Diencephalon (tissue), 1 donor: Measurements from ENCODE around the gene ARHGEF40. TPM values are rescaled to one million over a fixed set of nuclear protein-coding genes. Genes with fewer than 3 reads are reported as not detected.

ENCODE experiments used
- small RNA-seq: library from RNA; depleted of rRNA; stranded (forward); fragments of <200 nt; gene quantifications from one replicate; pipeline ENCODE3, GENCODE V24; 2014
- total RNA-seq: library from RNA; depleted of rRNA; stranded (reverse); fragments of >200 nt; gene quantifications from one replicate; pipeline ENCODE4 v1.2.3, GENCODE V29; 2014

Gene ARHGEF40
- 23.5 TPM for total RNA-seq

GRCh38 chr14:21070083-21070609, at the start of gene ARHGEF40:
ARHGEF40 (plus strand) TSS chr14:21070304; CDS start chr14:21070397, 93 bp downstream.

GRCh38 chr14:21024585-21025370, 45.3 kb upstream of the ARHGEF40 start, which contains the start of gene NDRG2:
NDRG2 (minus strand) TSS chr14:21025061; CDS start chr14:21023315, 1,746 bp downstream.

GRCh38 chr14:21029917-21030316, 40.2 kb upstream of the ARHGEF40 start, which contains the start of gene TPPP2:
TPPP2 (plus strand) TSS chr14:21030217; CDS start chr14:21030582, 365 bp downstream.

GRCh38 chr14:21034707-21035106, 35.4 kb upstream of the ARHGEF40 start, which contains the start of gene RNASE13:
RNASE13 (minus strand) TSS chr14:21034807; CDS start chr14:21034288, 519 bp downstream.

GRCh38 chr14:21041676-21042433, 28.2 kb upstream of the ARHGEF40 start, which contains the start of gene RNASE7:
RNASE7 (plus strand) TSS chr14:21042362; CDS start chr14:21042993, 631 bp downstream.

GRCh38 chr14:21057803-21058675, 12.1 kb upstream of the ARHGEF40 start, which contains the start of gene RNASE8:
RNASE8 (plus strand) TSS chr14:21057822; CDS start chr14:21057893, 71 bp downstream.

GRCh38 chr14:21098076-21098891, 28.2 kb downstream of the ARHGEF40 start, which contains the start of gene ZNF219:
ZNF219 (minus strand) TSS chr14:21098655; CDS start chr14:21093591, 5,064 bp downstream.

GRCh38 chr14:21100931-21101330, 30.8 kb downstream of the ARHGEF40 start, which contains the start of gene TMEM253:
TMEM253 (plus strand) TSS chr14:21101066; CDS start chr14:21101344, 278 bp downstream.

Small RNA genes lying within 50 kb of the gene (small RNA-seq; reads per million reads assigned to genes)
- not detected for gene RNU6-252P

Other genes with a start within 250 kb of the ARHGEF40 start
- gene RNASE3, start 178.9 kb upstream of the ARHGEF40 start, total RNA-seq, result not detected
- gene RNASE2, start 114.8 kb upstream of the ARHGEF40 start, total RNA-seq, result 0.92 TPM
- gene METTL17, start 80.3 kb upstream of the ARHGEF40 start, total RNA-seq, result 27.5 TPM
- not detected for gene SLC39A2, start 71.0 kb upstream of the ARHGEF40 start, total RNA-seq
- gene NDRG2, start 45.2 kb upstream of the ARHGEF40 start, total RNA-seq, result 387 TPM
- not detected for gene TPPP2, start 40.1 kb upstream of the ARHGEF40 start, total RNA-seq
- gene RNASE13, start 35.5 kb upstream of the ARHGEF40 start, total RNA-seq, result not detected
- gene RNASE7, start 27.9 kb upstream of the ARHGEF40 start, total RNA-seq, result not detected
- not detected for gene RNASE8, start 12.5 kb upstream of the ARHGEF40 start, total RNA-seq
- gene ZNF219, start 28.4 kb downstream of the ARHGEF40 start, total RNA-seq, result 12.9 TPM
- not detected for gene TMEM253, start 30.8 kb downstream of the ARHGEF40 start, total RNA-seq
- gene OR5AU1, start 85.8 kb downstream of the ARHGEF40 start, total RNA-seq, result not detected
- 559 TPM for gene HNRNPC, start 199.1 kb downstream of the ARHGEF40 start, total RNA-seq
- gene RPGRIP1, start 209.8 kb downstream of the ARHGEF40 start, total RNA-seq, result 0.69 TPM